ENCODE data around the gene CELSR1. TPM values are rescaled to one million over a fixed set of nuclear protein-coding genes. Genes with fewer than 3 reads are reported as not detected.

Gene CELSR1
- total RNA-seq, 1 donor: 1.1 TPM

GRCh38 chr22:46428602-46429324, 108.7 kb downstream of the CELSR1 start:
- no peak for DNase-seq (ENCODE audit: low read depth)
- no peak overlapping the region for H3K4me3 ChIP-seq (ENCODE audit: low read depth, low read length)
- no peak for TF ChIP-seq CTCF (IDR thresholded peaks at IDR 0.05; ENCODE audit: insufficient read depth, low read length)

GRCh38 chr22:46428171-46428570, 109.2 kb downstream of the CELSR1 start:
- TF ChIP-seq CTCF (IDR thresholded peaks at IDR 0.05; ENCODE audit: insufficient read depth, low read length): no peak
- H3K4me3 ChIP-seq (ENCODE audit: low read depth, low read length): no peak overlapping the region

GRCh38 chr22:46425016-46425415, 112.4 kb downstream of the CELSR1 start:
- peak; percentile 57 for DNase-seq (ENCODE audit: low read depth)
- no peak for TF ChIP-seq CTCF (IDR thresholded peaks at IDR 0.05; ENCODE audit: insufficient read depth, low read length)

More at GRCh38 chr22:46428171-46428570, 109.2 kb downstream of the CELSR1 start:
- DNase-seq (ENCODE audit: low read depth): no peak

GRCh38 chr22:46424496-46424895, 112.9 kb downstream of the CELSR1 start:
- no peak for DNase-seq (ENCODE audit: low read depth)
- H3K4me3 ChIP-seq (ENCODE audit: low read depth, low read length): no peak overlapping the region
- TF ChIP-seq CTCF (IDR thresholded peaks at IDR 0.05; ENCODE audit: insufficient read depth, low read length): no peak

More at GRCh38 chr22:46425016-46425415, 112.4 kb downstream of the CELSR1 start:
- no peak overlapping the region for H3K4me3 ChIP-seq (ENCODE audit: low read depth, low read length)

GRCh38 chr22:46422896-46423295, 114.5 kb downstream of the CELSR1 start:
- no peak for DNase-seq (ENCODE audit: low read depth)
- no peak overlapping the region for H3K4me3 ChIP-seq (ENCODE audit: low read depth, low read length)
- TF ChIP-seq CTCF (IDR thresholded peaks at IDR 0.05; ENCODE audit: insufficient read depth, low read length): no peak

- TF ChIP-seq CTCF (IDR thresholded peaks at IDR 0.05; ENCODE audit: insufficient read depth, low read length): no peak
- no peak overlapping the region for H3K4me3 ChIP-seq (ENCODE audit: low read depth, low read length)
- no peak for DNase-seq (ENCODE audit: low read depth)
Measured at GRCh38 chr22:46421267-46421666, 116.2 kb downstream of the CELSR1 start.
